B cell (primary cell): ENCODE measurements around the gene AKAP9. TPM values are rescaled to one million over a fixed set of nuclear protein-coding genes. Genes with fewer than 3 reads are reported as not detected.

Experiments used
- ATAC-seq: fragments of 200-7000 bp; cut with Tn5 transposase; one replicate; pipeline ENCODE4 v1.10.0; 2021; ENCODE audit warnings: low read depth, mild to moderate bottlenecking, moderate number of reproducible peaks, moderate library complexity
- CTCF ChIA-PET: fragments of 350-600 bp; sonication (Branson Sonifier 250); formaldehyde crosslinking; loops from one replicate; lab custom pipeline; 2021; ENCODE audit warnings: antibody characterized with exemption, inconsistent platforms; lab: Charles Lee
- POLR2A ChIA-PET: fragments of 350-600 bp; sonication (Branson Sonifier 250); formaldehyde crosslinking; loops from one replicate; lab custom pipeline; 2021; ENCODE audit warnings: antibody characterized with exemption; lab: Charles Lee
- DNase-seq: peaks from one replicate; pipeline ENCODE4 v3.0.0; 2013
- H2AFZ ChIP-seq: 2 replicates; pipeline ENCODE4 v1.6.1; 2012; ENCODE audit warnings: mild to moderate bottlenecking, low read depth, low read length; ENCODE audit not compliant: insufficient read depth, poor library complexity, severe bottlenecking
- H3K27ac ChIP-seq, 2 donors: 1 replicate in 1 of 2; 2 replicates in 1 of 2; pipeline ENCODE4 v1.5.1; 2012 to 2013; ENCODE audit warnings: low read length in 2 of 2, mild to moderate bottlenecking in 2 of 2, moderate library complexity in 1 of 2
- H3K27me3 ChIP-seq, 4 experiments: fragments of 200-600 bp in 1 of 4; sonication (generic) in 1 of 4; replicated peaks in 1 of 4; 1 replicate in 2 of 4; 2 replicates in 2 of 4; pipeline versions ENCODE4 v1.6.1 to v1.7.0; 2013 to 2016; ENCODE audit warnings: low read length in 3 of 4, mild to moderate bottlenecking in 2 of 4, mixed read lengths in 1 of 4, moderate library complexity in 1 of 4; ENCODE audit not compliant: insufficient read depth in 4 of 4, control insufficient read depth in 3 of 4; ENCODE audit errors: control extremely low read depth in 1 of 4
- H3K36me3 ChIP-seq, 2 experiments: replicated peaks in 1 of 2; 1 replicate in 1 of 2; 2 replicates in 1 of 2; pipeline versions ENCODE4 v1.6.1 to v1.7.1; 2013; ENCODE audit warnings: low read length in 1 of 2; ENCODE audit not compliant: insufficient read depth in 2 of 2, control insufficient read depth in 1 of 2; ENCODE audit errors: control extremely low read depth in 1 of 2, extremely low read depth in 1 of 2
- H3K4me1 ChIP-seq, 2 donors: fragments of 200-600 bp in 1 of 2; sonication (generic) in 1 of 2; 1 replicate in 1 of 2; 2 replicates in 1 of 2; pipeline versions ENCODE4 v1.5.1 to v1.6.1; 2013 to 2017; ENCODE audit warnings: low read length in 2 of 2; ENCODE audit not compliant: control insufficient read depth in 2 of 2, insufficient read depth in 2 of 2
- H3K4me2 ChIP-seq: replicated peaks from 2 replicates; pipeline ENCODE3; 2012; ENCODE audit warnings: mild to moderate bottlenecking, low read depth, low read length; ENCODE audit not compliant: poor library complexity, severe bottlenecking
- H3K4me3 ChIP-seq, 5 experiments: fragments of 200-600 bp in 1 of 5; sonication (generic) in 1 of 5; 1 replicate in 3 of 5; 2 replicates in 2 of 5; pipeline versions ENCODE4 v1.5.1 to v1.7.0; 2011 to 2016; ENCODE audit warnings: low read length in 4 of 5, mild to moderate bottlenecking in 4 of 5, low read depth in 2 of 5, control low read depth in 1 of 5, moderate library complexity in 1 of 5; ENCODE audit not compliant: insufficient read depth in 1 of 5; ENCODE audit errors: control extremely low read depth in 1 of 5, extremely low read depth in 1 of 5
- H3K79me2 ChIP-seq: fragments of 200-600 bp; sonication (generic); one replicate; pipeline ENCODE4 v1.6.0; 2016; ENCODE audit warnings: low read length; ENCODE audit not compliant: control insufficient read depth, insufficient read depth
- H3K9ac ChIP-seq: fragments of 200-600 bp; sonication (generic); 2 replicates; pipeline ENCODE4 v1.6.1; 2017; ENCODE audit warnings: mild to moderate bottlenecking, low read length, moderate library complexity
- H3K9me3 ChIP-seq, 3 donors: one replicate each; pipeline versions ENCODE4 v1.6.1 to v1.7.1; 2013; ENCODE audit warnings: low read length in 2 of 3; ENCODE audit not compliant: control insufficient read depth in 2 of 3, insufficient read depth in 1 of 3; ENCODE audit errors: control extremely low read depth in 1 of 3
- H4K20me1 ChIP-seq: 2 replicates; pipeline ENCODE4 v1.6.0; 2012; ENCODE audit warnings: mild to moderate bottlenecking, low read length; ENCODE audit not compliant: insufficient read depth, control insufficient read depth, poor library complexity, severe bottlenecking
- H3K27ac Mint-ChIP-seq: one replicate; pipeline ENCODE4 v1.8.0; 2021; ENCODE audit warnings: mixed read lengths
- H3K27me3 Mint-ChIP-seq: one replicate; pipeline ENCODE4 v1.8.0; 2021; ENCODE audit warnings: mixed read lengths
- H3K4me1 Mint-ChIP-seq: one replicate; pipeline ENCODE4 v1.8.0; 2021; ENCODE audit warnings: mixed read lengths
- H3K4me3 Mint-ChIP-seq: one replicate; pipeline ENCODE4 v1.8.0; 2021; ENCODE audit warnings: mixed read lengths
- H3K9me3 Mint-ChIP-seq: one replicate; pipeline ENCODE4 v1.8.0; 2022; ENCODE audit warnings: mixed read lengths; ENCODE audit not compliant: insufficient read depth
- CTCF ChIP-seq: fragments of 200-600 bp; IDR thresholded peaks from one replicate; pipeline ENCODE4 v1.8.0; 2022; ENCODE audit warnings: antibody characterized with exemption, mild to moderate bottlenecking
- EZH2 ChIP-seq: IDR thresholded peaks from 2 replicates; pipeline ENCODE4 v1.6.1; 2012; ENCODE audit warnings: borderline replicate concordance, low read depth, mild to moderate bottlenecking, moderate library complexity, low read length; ENCODE audit not compliant: insufficient read depth, poor library complexity, severe bottlenecking
- WGBS: methylation state at CpG from one replicate; pipeline ENCODE4 v1.1.5; 2013; ENCODE audit warnings: missing lambda C conversion rate; ENCODE audit not compliant: insufficient coverage; 5-methylcytosine and 5-hydroxymethylcytosine counted together
- intact Hi-C: fragments of 100-400 bp; cut with micrococcal nuclease; formaldehyde crosslinking; loops from one replicate; pipeline ENCODE4 v1.10.0; 2022
- polyA plus RNA-seq: library from polyadenylated mRNA; depleted of rRNA; stranded (reverse); fragments of >200 nt; gene quantifications from 2 replicates; pipeline ENCODE4 v1.2.3, GENCODE V29; 2012
- total RNA-seq, 2 donors: library from RNA; stranded (reverse); fragments of 120-200 nt in 1 of 2; gene quantifications; 1 replicate in 1 of 2; 2 replicates in 1 of 2; pipeline versions ENCODE4 v1.2.3 to v1.2.4, GENCODE V29; 2013 to 2022

Gene AKAP9
- total and polyA plus RNA-seq, 2 donors (not counting 1 experiment from before 2014, with no cell fraction given) = 19.3 to 106 TPM

DNA sequence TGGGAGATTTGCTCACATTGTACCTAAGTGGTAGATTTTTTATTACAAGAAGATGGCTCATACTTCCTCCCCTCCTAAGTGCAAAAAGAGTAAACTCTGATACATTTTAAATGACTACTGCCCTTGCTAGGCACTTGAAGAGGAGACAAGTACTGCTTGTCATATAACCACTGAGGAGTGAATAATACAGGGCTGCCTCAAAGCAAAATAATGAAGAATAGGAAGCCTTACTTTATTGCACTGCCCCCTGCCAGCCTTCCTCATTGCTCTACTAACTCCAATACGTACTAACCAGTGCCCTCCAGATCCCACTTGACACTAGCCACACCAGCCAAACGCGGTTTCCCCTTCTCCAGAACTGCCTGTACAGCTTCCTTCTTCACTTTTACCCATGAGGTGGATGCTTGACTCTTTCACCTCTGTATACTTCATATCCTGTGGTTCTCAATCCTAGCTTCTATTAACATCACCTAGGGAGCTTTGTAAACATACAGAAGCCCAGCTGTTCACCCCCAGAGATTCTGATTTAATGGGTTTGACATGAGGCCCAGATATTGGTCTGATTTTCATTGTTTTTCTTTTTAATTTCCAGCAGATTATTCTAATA lies 48.5 kb upstream of the AKAP9 start:
- Histone ChIP-seq H3K27me3 (no peaks in the 10 kb centered on the region), H3K36me3 (no peaks in the 10 kb centered on the region), H3K79me2 (no peaks in the 10 kb centered on the region), H2AFZ (no peak overlapping the region), H3K9ac (no peak overlapping the region), H3K9me3 (peaks cover 0 to 18% (median 0%) of the 10 kb centered on the region in 3 donors), H3K4me1 (no peaks in the 10 kb centered on the region), H3K4me3 (no peak overlapping the region), H3K4me2 (no peak overlapping the region), H3K27ac (no peak overlapping the region), H4K20me1 (no peaks in the 10 kb centered on the region)
- TF ChIP-seq CTCF (no peak), EZH2 (no peak)
- CTCF ChIA-PET = no interaction called here
- H3K4me3 Mint-ChIP-seq = no peak overlapping the region
- H3K9me3 Mint-ChIP-seq = peaks cover under 1% of the 10 kb centered on the region
- DNase-seq = no peak
- peaks cover 12% of the 10 kb centered on the region for H3K27me3 Mint-ChIP-seq
- intact Hi-C loops = no loop called here
- 49% methylated on average over 3 of the region's 3 CpGs for WGBS
- ATAC-seq = no peak
- no peak overlapping the region for H3K27ac Mint-ChIP-seq
- POLR2A ChIA-PET = no interaction called here
- H3K4me1 Mint-ChIP-seq = no peaks in the 10 kb centered on the region

GRCh38 chr7:91892821-91893340 lies 47.8 kb upstream of the AKAP9 start:
- intact Hi-C loops = no loop called here

More at GRCh38 chr7:91892821-91893340, 47.8 kb upstream of the AKAP9 start:
- H3K79me2 ChIP-seq = no peaks in the 10 kb centered on the region
- ChIA-PET POLR2A (no interaction called here), CTCF (no interaction called here)
- H2AFZ ChIP-seq = no peak overlapping the region
- no peaks in the 10 kb centered on the region for H3K27me3 ChIP-seq
- no peak overlapping the region for H3K9ac ChIP-seq
- no peak overlapping the region for H3K4me3 ChIP-seq
- TF ChIP-seq EZH2 = no peak
- no peak for TF ChIP-seq CTCF
- no peak for DNase-seq
- no peaks in the 10 kb centered on the region for H3K9me3 Mint-ChIP-seq
- H3K9me3 ChIP-seq = peaks cover 0 to 11% (median 0%) of the 10 kb centered on the region in 3 donors
- 100% methylated on average over 1 of the region's 2 CpGs for WGBS
- no peaks in the 10 kb centered on the region for H3K36me3 ChIP-seq
- no peak overlapping the region for H3K27ac ChIP-seq
- H4K20me1 ChIP-seq = no peaks in the 10 kb centered on the region
- no peak for ATAC-seq
- H3K27ac Mint-ChIP-seq = no peak overlapping the region
- H3K4me1 ChIP-seq = no peaks in the 10 kb centered on the region
- no peak overlapping the region for H3K4me2 ChIP-seq
- H3K27me3 Mint-ChIP-seq = peaks cover 12% of the 10 kb centered on the region
- H3K4me3 Mint-ChIP-seq = no peak overlapping the region
- H3K4me1 Mint-ChIP-seq = no peaks in the 10 kb centered on the region
